ENCODE measurements around the gene HERC5. TPM values are rescaled to one million over a fixed set of nuclear protein-coding genes. Genes with fewer than 3 reads are reported as not detected.
"Not testable (repeated sequence)": the region's sequence is repeated elsewhere in the genome, so short reads cannot be mapped to it uniquely, and the experiment has no call there.

HERC5 gene
- 1 to 10 TPM in 1 of 2 donors, under 1 TPM in 1; 0.98 to 1.7 TPM for total RNA-seq
- long read RNA-seq, partial matches to known transcripts = 0 of 1 reads
- long read RNA-seq, other reads (novel, unspliced or antisense) = 0 of 1 reads

- DNase-seq = peak; percentile 94 to 95
- intact Hi-C loops (cut with DNase I, micrococcal nuclease) = loop anchor here in 1 of 2 donors (5.0 kb wide), 1 partner anchor 239 kb away; no protein-coding TSS in a partner anchor
- peak; percentile 95 for ATAC-seq
Observed at GRCh38 chr4:88456670-88457306, at the start of gene HERC5. Gene HERC5, plus strand, starts transcription at chr4:88457119. Its CDS starts 151 bp downstream, at chr4:88457270.

GRCh38 chr4:88409206-88409605 lies 47.7 kb upstream of the HERC5 start:
- ATAC-seq = no peak
- DNase-seq = no peak
- intact Hi-C loops (cut with DNase I, micrococcal nuclease) = no loop called here

- ATAC-seq (no peak), DNase-seq (no peak)
- intact Hi-C loops (cut with DNase I, micrococcal nuclease) = no loop called here
Observed at GRCh38 chr4:88409789-88410188, 47.1 kb upstream of the HERC5 start.

- intact Hi-C loops (cut with DNase I, micrococcal nuclease) = no loop called here
- ATAC-seq (no peak), DNase-seq (no peak)
Observed at GRCh38 chr4:88411491-88412096, 45.3 kb upstream of the HERC5 start.

- intact Hi-C loops (cut with DNase I, micrococcal nuclease) = no loop called here
- DNase-seq (no peak), ATAC-seq (no peak)
Observed at GRCh38 chr4:88413801-88414200, 43.1 kb upstream of the HERC5 start.

- DNase-seq (no peak), ATAC-seq (no peak)
- intact Hi-C loops (cut with DNase I, micrococcal nuclease) = no loop called here
Observed at GRCh38 chr4:88414755-88415154, 42.2 kb upstream of the HERC5 start.

- ATAC-seq = peak; percentile 99
- intact Hi-C loops (cut with DNase I, micrococcal nuclease) = no loop called here
- no peak for DNase-seq
Observed at GRCh38 chr4:88415982-88416381, 40.9 kb upstream of the HERC5 start.

GRCh38 chr4:88418411-88418810 lies 38.5 kb upstream of the HERC5 start:
- DNase-seq (no peak), ATAC-seq (no peak)
- intact Hi-C loops (cut with DNase I, micrococcal nuclease) = no loop called here

- DNase-seq (no peak), ATAC-seq (no peak)
- intact Hi-C loops (cut with DNase I, micrococcal nuclease) = no loop called here
Observed at GRCh38 chr4:88419874-88420273, 37.0 kb upstream of the HERC5 start.

GRCh38 chr4:88420844-88421243 lies 36.1 kb upstream of the HERC5 start:
- intact Hi-C loops (cut with DNase I, micrococcal nuclease) = no loop called here
- DNase-seq (no peak), ATAC-seq (no peak)

GRCh38 chr4:88422403-88422802 lies 34.5 kb upstream of the HERC5 start:
- ATAC-seq = no peak
- intact Hi-C loops (cut with DNase I, micrococcal nuclease) = no loop called here

GRCh38 chr4:88429401-88429800 lies 27.5 kb upstream of the HERC5 start:
- DNase-seq = no peak
- peak; percentile 44 for ATAC-seq
- intact Hi-C loops (cut with DNase I, micrococcal nuclease) = no loop called here

More at GRCh38 chr4:88422403-88422802, 34.5 kb upstream of the HERC5 start:
- DNase-seq = no peak

- ATAC-seq = no peak
- DNase-seq = no peak
- intact Hi-C loops (cut with DNase I, micrococcal nuclease) = no loop called here
Observed at GRCh38 chr4:88435987-88436693, 20.8 kb upstream of the HERC5 start.

- DNase-seq; intact Hi-C loops (cut with DNase I, micrococcal nuclease); ATAC-seq: not testable (repeated sequence)
Observed at GRCh38 chr4:88437873-88438272, 19.0 kb upstream of the HERC5 start.

- no peak for DNase-seq
- no peak for ATAC-seq
- intact Hi-C loops (cut with DNase I, micrococcal nuclease) = no loop called here
Observed at GRCh38 chr4:88439161-88439760, 17.7 kb upstream of the HERC5 start.

- intact Hi-C loops (cut with DNase I, micrococcal nuclease) = no loop called here
- ATAC-seq (no peak), DNase-seq (no peak)
Observed at GRCh38 chr4:88440146-88440545, 16.8 kb upstream of the HERC5 start.

GRCh38 chr4:88441696-88442095 lies 15.2 kb upstream of the HERC5 start:
- no peak for ATAC-seq
- DNase-seq = no peak
- intact Hi-C loops (cut with DNase I, micrococcal nuclease) = no loop called here

- no peak for ATAC-seq
- no peak for DNase-seq
- intact Hi-C loops (cut with DNase I, micrococcal nuclease) = no loop called here
Observed at GRCh38 chr4:88442689-88443191, 14.2 kb upstream of the HERC5 start.

GRCh38 chr4:88443486-88443885 lies 13.4 kb upstream of the HERC5 start:
- no peak for ATAC-seq
- intact Hi-C loops (cut with DNase I, micrococcal nuclease) = no loop called here

More at GRCh38 chr4:88443486-88443885, 13.4 kb upstream of the HERC5 start:
- no peak for DNase-seq

All from left colon (tissue), 2 donors.